NCI-H2081 (cell line): Measurements from ENCODE around the gene SCYL1.

Experiments
- DNase-seq, 2 experiments: peaks; one replicate each; lab custom pipeline; 2025; lab: John Stamatoyannopoulos, UW

Gene SCYL1

DNA sequence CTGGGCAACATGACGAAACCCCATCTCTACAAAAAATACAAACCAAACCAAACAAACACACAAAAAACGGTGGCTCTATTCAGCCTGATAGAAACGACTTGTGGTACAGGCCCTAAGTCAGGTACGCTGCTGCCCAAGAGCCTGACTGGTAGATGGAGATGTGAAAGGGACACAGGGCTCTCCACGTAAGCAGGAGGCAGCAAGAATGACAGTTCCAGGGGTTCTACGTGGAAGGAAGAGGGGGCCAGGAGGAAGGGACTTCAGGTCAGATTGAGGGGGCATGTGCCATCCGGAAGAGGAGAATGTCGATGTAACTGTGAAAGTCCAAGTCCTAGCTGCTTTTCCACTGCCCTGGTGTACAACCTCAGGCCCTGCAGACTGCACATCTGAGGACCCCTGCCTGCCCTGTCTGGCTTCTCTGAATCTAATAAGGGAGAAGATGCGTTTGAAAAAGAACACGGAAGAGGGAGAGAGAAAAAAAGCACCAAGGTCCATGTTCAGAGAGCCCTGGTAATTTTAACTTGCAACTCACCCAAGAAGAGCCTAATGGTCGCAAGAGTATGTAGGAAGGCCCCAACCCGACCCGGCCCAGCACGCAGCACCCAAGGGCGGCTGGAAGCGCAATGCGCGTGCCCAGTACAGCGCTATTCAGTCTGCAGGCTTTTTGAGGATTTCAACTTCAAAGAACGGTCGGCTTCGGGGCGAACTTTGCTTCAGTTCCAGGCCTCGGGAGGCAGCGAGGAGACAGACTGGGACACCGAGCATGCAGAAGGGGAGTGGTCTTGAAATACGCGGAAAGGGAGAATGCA is 44.5 kb downstream of the SCYL1 start:
- no peak for DNase-seq

DNA sequence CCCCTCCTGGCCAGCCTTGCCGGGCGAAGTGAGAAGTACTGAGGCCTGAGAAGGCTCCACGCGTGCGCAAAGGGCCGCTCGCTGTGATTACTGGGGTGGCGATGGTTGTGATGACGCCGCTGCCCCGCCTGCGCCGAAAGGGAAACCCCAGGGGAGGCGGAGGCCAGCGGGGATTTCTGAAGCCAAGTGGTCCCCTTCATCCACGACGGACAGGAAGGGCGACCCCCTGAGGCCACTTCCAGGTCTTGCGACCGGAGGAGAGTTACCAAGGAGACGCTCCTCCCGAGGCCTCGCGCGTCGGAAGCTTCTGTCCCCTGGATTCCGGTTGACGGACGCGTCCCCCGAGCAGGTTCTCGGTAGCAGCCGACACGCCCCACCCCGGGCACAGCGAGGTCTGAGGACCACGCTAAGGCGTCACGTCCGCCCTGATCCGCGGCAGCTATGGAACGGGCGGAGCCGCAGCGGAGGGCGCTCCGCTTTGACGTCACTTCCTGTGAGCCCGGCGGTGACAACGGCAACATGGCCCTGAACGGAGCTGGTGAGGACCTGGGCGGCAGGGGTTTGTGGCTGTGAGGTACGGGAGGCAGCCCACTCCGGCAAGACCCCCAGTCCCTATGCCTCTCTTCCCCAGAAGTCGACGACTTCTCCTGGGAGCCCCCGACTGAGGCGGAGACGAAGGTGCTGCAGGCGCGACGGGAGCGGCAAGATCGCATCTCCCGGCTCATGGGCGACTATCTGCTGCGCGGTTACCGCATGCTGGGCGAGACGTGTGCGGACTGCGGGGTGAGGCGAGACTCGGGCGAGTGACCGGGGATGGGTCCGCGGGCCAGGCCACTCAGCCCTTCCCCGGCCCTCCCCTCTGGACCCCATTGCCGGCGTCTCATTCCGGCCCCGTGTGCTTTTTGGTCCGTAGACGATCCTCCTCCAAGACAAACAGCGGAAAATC is 45.4 kb downstream of the SCYL1 start, which contains the start of gene ZNRD2:
ZNRD2 (plus strand) TSS at position 505 of the 946 bp plus-strand sequence; CDS start at position 520, 15 bp downstream.
- peak; percentile 95 to 97 for DNase-seq

DNA sequence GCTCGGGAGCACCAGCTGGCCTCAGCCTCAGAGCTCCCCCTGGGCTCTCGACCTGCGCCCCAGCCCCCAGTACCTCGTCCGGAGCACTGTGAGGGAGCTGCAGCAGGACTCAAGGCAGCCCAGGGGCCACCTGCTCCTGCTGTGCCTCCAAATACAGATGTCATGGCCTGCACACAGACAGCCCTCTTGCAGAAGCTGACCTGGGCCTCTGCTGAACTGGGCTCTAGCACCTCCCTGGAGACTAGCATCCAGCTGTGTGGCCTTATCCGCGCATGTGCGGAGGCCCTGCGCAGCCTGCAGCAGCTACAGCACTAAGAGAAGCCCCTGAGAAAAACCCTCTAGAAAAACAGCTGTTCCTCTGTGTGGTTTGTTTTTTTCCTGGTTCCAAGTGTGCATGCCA is 46.5 kb downstream of the SCYL1 start:
- no peak for DNase-seq

DNA sequence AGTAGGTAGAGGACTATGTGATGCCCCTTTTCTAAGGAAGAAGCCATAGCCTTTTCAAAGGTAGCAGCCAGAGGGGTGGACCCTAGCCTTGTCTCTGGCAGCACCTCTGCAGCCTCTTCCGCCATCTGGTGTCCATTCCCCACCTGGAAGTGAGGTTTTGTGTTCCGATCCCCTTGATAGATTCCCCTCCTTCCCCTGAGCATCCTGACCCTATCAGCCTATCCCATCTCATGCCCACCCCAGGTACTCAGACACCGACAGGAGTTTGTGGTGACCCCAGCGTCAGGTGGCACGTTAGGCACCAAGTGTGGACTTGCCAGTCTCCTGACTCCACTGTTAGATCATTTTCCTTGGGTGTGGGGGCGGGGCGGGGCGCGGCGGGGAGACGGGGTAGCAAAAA is 47.1 kb downstream of the SCYL1 start:
- DNase-seq: peak; percentile 39 to 67

DNA sequence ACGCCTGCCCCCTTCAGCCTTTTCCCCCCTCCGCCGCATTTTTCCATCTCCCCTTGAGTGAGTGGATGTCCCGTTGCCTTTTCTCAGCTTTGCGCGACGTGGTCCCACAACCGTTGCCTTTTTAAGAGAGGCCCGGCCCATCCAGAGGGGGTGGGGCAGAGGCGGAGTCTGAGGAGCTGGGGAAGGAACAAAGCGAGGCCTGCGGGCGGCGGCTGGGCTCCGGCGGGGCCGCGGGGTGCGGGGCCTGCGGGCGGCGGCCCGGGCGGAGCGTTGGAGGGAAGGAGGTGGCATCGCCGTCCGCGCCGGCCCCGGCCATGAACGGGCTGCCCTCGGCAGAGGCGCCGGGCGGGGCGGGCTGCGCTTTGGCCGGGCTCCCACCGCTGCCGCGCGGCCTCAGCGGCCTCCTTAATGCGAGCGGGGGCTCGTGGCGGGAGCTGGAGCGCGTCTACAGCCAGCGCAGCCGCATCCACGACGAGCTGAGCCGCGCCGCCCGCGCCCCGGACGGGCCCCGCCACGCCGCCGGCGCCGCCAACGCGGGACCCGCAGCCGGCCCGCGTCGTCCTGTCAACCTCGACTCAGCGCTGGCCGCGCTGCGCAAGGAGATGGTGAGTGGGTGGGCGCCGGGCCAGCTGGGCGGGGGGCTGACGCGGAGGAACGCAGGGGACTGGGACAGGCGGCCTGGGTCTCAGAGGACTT is 47.6 kb downstream of the SCYL1 start, which contains the start of gene FAM89B:
FAM89B (plus strand) TSS at position 183 of the 696 bp plus-strand sequence; CDS start at position 315, 132 bp downstream.
- DNase-seq: peak; percentile 76

DNA sequence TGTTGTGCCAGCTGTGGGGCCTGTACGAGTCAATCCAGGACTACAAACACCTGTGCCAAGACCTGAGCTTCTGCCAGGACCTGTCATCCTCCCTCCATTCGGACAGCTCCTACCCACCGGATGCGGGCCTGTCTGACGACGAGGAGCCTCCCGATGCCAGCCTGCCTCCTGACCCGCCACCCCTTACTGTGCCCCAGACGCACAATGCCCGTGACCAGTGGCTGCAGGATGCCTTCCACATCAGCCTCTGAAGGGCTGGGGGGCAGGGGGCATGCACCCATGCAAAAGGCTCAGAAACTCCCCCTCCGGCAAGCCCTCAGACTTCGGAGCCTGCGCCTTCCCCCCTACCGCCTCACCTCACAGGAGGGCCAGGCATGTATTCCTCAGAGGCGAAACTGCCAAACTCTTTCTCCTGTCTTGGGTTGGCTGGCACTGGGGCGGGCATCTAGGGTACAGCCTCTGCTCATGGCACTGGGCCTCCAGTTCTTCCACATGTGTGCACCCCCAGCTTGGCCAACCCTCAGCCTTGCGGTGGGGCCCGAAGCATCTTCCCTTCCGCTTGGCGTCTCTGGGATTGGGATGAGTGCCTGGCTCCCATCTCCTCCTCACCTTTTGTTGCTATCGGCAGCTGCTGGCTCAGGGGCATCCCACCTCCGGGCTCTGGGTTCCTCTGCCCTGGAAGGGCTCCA is 48.7 kb downstream of the SCYL1 start:
- DNase-seq: peak in 1 of 2 experiments; percentile 47

DNA sequence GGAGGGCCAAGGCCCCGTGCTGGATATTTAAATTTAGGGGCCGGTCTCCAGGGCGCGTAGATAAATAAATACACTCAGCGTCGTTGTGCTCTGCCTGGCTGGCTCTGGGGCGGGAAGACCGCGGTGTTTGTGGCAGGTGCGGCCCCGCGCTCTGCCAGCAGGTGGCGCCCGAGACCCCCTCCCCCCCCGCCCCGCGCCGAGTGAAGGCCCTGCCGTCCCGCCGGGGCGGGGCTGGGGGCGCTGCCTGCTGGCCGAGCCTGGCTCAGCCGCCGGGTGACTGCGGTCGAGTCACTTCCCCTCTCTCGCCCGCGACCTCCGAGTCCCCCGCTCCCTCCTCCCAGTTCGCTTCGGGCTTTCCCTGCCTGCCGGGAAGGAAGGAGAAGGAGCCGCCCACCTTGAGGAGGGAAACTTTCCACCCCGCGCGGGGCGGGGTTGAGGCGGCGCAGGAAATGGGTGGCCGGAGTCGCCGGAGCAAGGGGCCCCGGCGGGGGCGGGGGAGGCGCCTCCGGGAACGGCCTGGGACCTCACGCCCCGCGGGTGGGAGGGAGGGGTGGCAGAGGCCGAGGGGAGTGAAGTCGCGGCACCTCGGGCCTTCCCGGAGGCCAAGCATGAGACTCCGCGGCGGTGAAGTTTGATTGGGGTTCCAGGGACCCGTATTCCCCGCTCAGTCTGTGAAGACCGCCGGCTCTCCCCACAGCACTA is 49.4 kb downstream of the SCYL1 start:
- DNase-seq: peak; percentile 63 to 77

DNA sequence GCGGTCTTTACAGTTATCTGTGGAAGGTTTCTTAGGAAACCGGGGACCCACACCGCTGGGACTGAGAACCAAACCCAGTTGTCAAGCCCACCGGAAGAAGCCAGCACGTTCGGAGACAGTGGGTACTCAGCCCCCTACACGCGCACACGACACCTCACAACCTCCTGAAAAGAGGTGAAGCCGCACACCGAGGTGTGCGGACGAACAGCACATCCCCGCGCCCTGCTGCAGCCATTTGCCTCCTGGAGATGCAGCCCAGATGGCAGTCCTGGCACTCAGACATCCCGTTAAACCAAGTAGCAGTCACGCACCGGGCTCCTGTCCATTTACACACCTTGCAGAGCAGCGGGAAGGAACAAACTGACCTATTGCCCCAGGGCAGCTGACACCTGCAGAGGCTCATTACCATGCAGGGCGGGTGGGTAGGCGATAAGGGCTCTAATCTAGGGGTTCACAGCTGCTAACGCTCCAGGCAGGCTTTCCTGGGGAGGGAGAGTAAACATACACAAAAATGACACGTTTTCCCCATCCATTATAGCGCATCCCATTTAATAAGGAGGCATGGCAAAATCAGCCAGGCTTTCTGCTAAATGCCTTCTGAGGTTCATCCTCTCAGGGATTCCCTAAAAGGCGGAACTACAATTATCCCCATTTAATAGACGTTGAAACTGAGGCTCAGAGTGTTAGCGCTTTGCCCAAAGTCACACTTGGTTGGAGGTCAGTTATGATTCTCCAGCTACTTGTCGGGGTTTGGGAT is 50.1 kb downstream of the SCYL1 start:
- peak; percentile 70 to 91 for DNase-seq

DNA sequence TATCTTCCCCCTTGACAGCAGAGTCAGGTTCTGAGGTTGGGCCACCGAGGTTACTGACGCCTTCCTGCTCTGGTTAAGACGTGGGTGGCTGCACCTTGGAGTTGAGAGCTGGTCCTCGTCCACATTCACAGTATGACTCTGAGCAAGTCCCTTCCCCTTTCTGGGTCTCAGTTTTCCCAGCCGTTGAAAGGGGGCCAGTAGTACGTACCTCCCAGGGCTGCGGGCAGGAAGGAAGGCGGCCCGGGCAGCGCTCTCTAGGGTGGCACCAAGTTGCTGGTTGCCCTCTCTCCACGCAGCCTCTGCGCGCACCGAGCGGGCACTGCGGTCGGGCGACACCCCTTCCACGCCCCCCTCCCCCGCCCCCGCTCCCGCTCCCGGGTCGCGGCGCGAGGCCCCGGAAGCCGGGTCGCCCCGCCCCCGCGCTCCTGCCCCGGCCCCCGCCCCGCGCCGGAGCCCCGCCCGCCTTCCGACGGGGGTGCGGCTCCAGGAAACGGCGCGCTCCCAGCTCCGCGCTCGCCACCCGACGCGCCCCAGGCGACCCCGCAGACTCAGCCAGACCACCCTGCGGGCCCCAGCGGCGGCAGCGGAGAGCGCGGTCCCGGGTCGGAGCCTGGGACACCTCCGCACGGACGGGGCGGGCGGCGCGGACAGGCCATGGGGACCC is 50.8 kb downstream of the SCYL1 start, which contains the start of gene EHBP1L1:
EHBP1L1 (plus strand) TSS at position 486 of the 664 bp plus-strand sequence. CDS start 250 bp downstream, outside the sequence.
- DNase-seq: peak; percentile 49 to 59

DNA sequence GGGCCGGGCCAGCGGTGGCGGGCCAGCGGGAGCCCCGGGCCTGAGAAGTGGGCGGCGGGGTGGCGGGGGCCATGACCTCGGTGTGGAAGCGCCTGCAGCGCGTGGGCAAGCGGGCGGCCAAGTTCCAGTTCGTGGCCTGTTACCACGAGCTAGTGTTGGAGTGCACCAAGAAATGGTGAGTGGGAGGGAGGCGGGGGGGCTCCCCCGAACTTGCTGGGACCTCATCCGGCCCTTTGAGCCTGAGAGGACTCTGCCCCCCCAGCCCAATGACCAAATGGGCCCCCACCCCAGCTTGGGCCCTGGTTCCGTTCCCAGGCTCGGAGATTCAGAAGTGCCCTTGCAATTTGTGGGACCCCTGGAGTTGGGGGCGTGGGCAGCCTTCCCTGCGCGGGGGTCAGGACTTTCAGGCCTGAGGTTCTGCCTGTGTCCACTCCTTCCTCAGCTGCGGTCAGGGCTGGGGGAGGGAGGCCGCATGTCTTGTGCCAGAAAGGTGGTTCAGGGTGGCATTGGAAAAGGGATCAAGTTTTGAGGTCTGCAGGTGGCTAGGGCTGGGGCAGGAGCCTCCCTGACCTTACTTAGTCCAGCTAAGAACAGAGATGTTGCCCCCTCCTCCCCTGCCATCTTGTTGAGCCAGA is 51.5 kb downstream of the SCYL1 start:
- no peak for DNase-seq

DNA sequence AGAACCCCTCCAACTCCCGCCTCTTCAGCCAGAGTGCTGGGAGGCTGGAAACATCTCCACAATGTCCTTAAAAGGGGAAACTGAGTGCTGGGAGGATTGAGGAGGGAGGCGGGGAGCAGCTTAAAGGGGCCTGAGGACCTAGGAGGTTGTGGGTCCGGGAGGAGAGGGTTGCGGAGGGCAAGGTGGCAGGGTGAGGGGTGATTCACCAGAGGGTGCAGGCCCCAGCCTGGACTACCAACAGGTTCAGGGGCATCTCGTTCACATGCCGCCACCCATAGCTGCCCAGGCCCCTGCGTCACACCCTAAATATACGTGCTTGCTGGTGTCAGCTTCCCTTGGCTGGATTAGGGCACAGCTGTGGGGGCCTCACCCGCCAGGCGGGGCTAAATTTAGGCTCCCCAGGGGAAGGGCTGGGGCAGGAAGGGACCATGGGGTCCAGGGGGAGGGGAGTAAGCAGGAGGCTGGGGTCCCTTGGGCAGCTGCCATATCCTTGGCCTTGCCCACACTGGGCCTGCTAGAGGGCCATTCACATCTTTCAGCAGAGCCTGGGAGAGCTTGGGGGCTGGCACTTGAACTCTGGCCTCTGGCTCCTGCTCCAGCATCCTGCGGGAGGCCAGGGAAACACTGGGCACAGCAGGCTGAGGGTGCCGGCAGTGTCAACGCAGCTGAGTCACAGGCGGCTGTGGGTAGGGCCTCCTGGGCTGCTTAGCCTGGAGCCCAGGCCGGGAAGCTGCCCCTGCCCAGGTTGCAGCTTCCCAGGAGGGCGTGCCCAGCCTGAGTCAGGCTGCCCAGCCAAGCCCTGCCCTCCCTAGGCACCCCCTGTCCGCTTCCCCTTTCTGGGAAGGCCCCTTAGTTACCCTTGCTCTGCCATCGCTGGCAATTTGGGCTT is 52.2 kb downstream of the SCYL1 start:
- no peak for DNase-seq

DNA sequence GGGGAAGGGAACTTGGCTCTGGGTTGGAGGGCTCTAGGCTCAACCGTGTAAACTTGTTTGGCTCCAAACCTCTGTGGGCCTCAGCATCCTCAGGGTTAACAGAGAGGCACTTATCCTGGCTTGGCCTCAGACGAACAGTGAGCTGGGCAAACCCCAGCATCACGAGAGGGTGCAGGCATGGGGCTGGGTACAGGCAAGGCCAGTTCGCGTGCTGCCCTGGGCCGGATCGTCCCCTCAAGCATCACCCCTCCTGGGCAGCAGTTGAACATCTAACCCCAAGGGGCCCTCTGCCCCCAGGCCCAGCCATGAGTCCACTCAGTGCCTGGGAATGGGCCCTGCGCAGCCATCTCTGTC is 52.9 kb downstream of the SCYL1 start:
- no peak for DNase-seq

DNA sequence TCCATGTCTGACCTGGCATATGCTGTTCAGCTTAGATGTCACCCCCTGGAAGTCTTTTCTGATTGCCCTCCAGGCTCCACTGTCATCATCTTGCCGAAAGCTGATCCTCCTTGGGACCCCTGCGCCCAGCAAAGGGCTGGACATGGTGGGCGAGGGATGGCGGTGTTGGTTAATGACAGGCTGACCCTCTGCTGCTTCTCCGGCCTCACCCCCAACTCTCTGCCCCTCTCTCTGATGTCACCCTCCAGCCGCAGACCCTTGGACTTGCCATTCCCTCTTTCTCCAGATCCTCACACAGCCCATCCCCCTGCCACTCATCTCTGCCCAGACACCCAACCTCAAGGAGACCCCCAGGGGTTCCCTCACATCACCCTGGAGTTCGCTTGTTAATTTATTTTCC is 53.3 kb downstream of the SCYL1 start:
- DNase-seq: no peak

DNA sequence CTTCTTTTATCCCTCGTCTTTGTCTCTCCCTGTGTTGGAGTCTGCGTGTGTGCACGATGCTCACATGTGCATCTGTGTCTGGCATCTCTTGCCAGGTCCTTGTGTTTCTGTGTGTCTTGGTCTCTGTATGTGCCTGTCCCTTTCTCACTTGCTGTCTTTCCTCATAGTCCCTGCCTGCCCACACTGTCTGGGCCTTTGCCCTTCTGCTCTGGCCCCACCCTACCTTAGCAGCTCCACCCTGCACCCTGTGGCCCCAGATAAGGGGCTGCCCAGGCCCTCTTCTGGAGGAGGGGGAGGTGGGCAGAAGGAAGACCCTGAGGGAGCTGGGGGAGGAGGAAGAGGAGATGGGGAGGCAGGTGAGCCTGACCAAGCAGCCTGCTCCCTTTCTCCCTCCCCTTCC is 53.8 kb downstream of the SCYL1 start:
- no peak for DNase-seq

DNA sequence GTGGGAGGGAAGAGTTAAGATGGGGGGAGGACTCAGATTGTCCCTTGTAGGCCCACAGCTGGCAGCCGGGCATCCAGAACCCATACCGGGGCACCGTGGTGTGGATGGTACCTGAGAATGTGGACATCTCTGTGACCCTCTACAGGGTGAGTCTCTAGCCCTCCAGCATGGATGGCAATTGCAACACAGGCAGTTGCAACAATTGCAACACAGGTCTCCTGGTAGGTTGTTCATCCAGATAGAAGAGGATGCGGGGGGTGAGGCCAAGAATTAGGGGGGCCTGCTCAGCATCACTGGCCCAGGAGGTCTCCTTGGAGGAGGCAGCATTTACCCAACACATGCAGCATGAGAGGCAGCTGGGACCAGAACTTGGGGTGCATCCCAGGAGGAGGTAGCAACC is 54.4 kb downstream of the SCYL1 start:
- DNase-seq: no peak

DNA sequence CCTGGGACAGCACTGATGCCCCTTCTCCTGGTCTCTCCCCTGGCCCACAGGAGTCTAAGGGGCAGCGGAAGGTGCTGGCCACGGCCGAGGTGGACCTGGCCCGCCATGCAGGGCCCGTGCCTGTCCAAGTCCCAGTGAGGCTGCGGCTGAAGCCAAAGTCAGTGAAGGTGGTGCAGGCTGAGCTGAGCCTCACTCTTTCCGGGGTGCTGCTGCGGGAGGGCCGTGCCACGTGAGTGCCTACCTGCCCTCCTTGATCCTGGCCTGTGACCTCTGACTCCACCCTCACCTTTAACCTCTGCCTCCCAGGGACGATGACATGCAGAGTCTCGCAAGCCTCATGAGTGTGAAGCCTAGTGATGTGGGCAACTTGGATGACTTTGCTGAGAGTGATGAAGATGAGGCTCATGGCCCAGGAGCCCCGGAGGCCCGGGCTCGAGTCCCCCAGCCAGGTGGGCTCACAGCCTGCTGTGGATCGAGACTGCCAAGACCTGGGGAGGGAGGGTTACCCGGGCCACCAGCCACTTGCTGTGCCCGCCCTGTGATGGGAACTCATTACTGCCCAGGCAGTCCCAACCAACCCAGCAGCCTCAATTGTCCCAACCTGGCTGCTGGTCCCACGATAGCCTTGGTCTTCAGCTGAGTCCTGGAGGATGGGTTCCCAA is 55.3 kb downstream of the SCYL1 start:
- DNase-seq: no peak

DNA sequence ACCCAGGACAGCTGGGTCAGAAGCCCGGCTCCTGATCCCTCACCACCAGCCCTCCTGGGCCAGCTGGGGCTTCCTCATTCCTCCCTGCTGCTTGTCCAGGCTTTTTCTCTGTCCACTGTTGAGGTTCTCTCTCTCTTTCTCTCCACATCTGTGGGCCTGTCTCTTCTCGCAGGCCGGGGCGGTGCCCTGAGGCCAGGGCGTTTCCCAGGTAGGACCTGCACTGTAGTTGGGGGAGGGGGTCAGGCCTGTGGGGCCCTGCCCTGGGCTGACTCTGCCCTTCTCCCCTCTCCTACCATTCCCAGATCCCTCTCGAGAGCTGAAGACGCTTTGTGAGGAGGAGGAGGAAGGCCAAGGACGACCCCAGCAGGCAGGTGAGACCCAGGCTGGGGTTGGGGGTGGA is 55.9 kb downstream of the SCYL1 start:
- DNase-seq: no peak
